Measurements from ENCODE around the gene RNF44.

Gene RNF44

DNA sequence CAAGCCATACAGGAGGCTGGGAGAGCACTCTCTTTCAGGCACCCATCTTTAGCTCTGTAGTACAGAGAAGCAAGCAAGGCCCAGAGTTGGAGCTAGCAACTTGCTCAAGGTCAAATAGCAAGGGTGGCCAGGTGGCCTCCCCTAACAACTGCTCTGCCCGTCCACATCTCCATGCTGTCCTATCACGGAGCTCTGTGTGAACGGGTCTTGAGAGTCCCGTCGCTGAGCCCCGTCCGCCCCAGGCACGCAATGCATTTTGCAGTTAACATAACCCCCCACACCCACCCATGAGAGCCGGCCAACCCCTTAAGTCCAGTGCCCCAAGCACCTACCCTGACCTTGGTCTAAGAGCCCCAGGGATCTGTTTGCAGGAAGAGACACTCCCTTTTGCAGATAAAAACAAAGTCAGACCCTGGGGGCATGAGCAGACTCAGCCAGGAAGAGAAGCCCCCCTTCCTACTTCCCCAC, 1.5 kb downstream of the RNF44 start:
- DNase-seq, result peak in 1 of 51 donors; percentile 36

DNA sequence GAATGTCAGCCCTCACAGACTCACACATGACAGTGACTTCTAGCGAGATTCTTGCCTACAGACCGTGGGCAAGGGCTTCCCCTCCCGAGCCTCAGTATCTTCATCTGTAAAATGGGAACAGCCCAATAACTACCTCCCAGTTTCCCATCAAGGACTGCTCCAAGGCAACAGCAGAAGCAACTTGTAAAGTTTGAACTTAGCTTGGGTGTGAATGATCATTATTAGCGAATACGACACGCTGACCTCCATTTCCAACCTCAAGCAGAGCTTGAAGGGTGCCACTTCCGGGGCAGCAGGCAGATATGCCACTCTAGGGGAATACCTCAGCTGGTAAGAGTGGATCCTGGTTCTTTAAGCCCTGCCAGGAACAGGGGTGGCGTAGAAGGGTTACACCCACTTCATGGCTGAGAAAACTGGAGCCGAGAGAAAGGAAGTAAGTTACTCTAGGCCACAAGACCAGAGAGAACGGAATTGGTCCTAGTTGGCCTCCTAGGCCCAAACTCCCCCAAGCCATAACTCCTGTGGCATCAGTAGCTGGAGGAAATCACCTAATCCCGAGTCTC, 2.0 kb downstream of the RNF44 start:
- peak in 3 of 51 donors; percentile 18 to 36 (median 23) for DNase-seq

DNA sequence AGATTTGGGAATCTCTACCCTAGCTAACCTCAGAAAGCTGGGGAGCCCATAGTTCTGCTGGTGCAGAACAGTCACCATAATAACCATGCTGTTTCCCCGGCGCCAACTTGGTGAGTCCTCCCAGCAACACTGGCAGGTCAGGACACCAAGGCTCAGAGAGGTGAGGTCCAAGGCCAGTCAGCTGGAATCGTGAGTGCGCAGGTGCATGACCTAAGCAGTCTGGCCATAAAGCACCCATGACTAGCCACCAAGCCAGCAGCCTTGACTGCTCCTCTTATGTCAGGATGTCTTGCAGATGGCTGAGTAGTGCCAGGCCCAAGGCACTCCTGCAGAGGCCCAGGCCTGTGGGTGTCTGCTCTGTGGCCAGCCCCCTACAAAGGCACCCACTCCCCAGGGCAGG, 2.6 kb downstream of the RNF44 start:
- DNase-seq, result no peak

DNA sequence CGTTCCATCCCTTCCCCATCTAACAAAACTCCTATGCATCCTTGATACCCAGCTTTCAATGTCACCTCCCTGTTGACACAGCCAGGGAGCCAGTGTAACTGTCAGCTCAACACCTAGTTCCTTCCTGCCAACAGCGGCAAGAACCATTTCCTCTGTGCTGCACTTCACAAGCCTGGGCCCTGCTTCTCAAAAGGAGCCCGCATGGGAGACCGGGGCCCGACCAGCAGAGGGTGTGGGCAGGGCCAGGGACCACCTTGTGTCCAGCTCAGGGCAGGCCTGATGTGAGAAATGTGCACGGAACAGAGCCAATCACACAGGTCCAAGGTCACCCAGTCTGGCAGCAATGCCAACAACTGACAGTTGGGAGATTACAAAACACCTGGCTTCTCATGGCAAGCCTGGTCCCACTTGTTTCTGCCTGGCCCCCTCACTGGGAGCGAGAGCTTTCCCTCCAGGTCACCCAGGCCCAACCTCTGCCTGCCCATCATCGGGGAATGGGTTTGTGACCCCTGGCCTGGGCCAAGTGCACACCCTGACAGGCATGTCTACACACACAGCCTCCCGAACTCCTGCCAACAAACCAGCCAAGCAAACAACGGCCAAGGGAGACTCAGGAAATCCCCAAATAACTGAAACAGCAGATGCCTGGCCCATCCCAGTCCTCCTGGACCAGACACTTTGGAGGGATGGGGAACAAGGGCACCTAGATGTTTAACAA, 3.1 kb downstream of the RNF44 start:
- DNase-seq, result peak in 3 of 51 donors; percentile 19 to 34 (median 19)

DNA sequence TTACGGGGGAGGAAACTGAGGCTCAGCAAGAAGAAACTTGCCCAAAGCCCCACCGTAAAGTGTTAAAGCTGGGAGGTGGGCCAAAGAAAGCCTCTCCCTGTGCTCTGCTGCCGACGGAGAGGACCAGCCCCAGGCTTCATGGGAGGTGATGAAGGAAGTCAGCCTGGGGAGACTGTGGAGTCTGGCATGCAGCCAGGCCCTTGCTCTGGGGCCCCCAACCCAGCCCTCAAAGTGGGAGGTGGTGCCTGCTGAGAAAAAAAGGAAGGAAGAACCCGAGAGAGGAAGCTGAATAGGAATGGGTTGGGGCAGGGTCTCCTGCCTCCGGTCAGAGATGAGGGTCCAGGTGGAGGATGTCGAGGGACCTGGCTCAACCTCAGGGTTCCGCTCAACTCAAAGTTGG, 3.8 kb downstream of the RNF44 start:
- peak in 11 of 51 donors; percentile 15 to 33 (median 23) for DNase-seq

DNA sequence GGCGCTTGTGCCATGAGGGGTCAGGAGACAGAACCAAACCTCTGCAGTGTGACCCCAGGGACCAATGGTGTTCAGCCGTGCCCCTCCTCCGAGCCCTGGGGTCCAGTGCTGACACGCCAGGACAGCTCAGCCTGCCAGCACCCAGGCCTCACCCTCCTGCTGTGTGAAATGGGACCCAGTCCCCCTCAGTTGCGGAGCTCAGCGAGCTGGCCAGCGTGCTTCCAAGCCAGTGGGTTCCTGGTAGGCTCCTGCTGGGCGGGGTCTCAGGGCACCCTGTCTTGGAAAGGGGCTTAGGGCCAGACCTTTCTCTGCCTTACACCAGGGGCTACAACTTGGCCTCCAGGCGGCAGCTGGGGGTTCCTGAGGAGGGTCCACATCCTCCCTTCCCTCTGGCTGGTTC, 4.4 kb downstream of the RNF44 start:
- DNase-seq, result no peak

DNA sequence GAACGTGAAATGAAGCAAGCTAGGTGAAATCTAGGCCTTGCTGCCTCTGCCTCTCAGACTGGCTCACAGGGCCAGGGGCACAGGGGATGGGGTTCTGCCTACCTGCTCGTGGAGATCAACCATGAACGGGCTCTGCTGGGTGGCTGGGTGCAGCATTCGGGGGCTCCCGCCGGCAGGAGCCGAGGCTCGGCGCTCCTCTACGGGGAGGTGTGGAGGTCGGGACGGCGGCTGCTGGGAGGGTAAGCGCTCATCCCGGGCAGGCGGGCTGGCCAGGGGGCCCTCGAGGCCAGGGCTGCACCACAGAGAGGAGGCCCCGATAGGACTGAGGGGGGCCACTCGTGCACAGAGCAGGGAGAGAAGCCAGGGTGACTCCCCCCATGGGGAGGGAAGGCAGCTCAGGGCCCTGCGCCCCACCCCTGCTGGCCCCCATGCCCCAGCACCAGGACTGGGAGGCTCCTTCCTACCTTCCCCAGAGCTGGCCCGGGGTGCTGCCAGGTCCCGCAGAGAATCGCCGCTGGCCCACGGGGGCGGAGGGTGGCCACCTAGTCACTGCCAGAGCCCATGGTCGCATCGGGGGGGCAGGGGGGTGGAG, 5.2 kb downstream of the RNF44 start:
- DNase-seq, result no peak

DNA sequence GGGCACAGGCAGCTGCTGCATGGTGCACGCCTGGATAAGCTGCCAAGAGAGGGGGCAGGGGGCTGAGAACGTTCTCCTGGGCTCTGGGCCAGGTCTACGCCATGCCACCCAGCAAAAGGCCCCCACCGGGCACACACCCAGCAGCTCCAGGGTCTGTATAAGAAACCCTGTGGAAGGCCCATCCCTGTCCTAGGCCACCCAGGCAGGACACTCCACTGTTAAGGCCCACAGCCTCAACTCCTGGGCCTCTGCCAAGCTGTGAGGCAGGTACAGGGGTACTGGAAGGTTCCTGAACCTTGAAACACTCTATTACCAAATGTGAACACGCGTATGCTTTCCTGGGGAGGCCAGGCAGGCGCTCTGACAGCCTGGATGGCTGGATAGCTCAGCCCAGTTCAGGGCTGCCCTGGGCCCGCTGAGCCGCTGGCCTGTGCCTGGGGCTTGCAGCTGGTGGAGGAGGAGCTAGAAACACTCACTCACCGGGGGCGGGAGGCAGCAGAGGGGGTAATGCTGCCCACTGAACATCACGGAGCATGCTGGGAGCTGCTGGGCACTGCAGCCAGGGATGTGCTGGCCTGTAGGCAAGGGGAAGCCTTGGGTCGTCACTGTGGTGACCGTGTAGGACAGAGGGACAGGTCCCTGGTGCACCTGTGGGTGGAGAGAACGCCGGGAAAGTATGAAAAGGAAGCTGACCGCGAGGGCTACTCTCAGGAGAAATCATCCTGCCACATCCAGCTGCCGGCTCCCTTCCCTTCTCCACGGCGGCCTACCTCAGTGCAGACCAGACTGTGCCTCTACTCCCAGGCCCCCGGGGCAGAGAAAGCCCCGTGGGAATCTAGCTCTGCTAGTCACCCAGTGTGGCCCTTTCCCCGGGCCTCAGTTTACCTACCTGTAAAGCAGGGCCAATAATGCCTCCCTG, 6.0 kb downstream of the RNF44 start:
- DNase-seq, result peak in 44 of 51 donors; percentile 23 to 91 (median 75)

DNA sequence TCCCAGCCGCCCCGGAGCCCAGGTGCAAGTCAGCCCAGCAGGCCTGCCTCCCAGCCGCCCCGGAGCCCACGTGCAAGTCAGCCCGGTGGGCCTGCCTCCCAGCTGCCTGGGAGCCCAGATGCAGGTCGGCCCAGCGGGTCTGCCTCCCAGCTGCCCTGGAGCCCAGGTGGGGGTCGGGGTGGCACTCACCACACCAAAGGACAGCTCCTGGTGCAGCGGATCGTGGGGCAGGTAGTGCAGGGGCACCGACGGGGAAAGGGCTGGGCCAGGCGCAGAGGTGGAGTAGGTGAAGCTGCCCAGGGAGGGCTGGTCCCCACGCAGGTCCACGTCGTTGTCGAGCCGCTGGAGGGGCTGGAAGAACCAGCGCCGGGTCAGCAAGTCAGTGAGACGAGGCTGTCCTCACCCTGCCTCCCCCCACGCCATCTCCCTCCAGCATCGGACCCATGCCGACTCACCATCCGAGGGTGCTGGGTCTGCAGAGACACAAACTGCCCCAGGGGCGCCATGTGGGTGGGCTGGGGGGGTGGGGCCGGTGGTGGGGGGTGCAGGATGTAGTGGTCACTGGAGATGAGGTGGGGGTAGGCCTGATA, 6.7 kb downstream of the RNF44 start:
- no peak for DNase-seq

DNA sequence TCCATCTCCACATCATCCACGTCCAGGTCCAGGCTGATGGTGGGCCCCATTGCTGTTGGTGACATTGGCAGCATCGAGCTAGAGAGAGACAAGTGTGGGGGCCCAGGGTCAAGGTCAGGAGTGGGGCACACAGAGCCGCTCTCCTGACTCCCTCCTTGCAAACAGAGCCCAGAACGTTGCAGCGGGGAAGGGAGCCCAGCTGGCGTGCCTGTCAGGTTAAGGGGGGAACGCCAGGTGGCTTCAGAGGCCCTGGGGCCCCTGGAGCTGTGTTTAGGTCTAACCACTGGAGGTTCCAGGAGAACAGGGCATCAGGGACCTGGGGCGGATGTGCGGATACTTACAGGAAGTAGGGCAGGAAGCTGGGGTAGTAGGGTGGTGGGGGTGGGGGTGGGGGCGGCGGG, 7.5 kb downstream of the RNF44 start:
- DNase-seq, result no peak

DNA sequence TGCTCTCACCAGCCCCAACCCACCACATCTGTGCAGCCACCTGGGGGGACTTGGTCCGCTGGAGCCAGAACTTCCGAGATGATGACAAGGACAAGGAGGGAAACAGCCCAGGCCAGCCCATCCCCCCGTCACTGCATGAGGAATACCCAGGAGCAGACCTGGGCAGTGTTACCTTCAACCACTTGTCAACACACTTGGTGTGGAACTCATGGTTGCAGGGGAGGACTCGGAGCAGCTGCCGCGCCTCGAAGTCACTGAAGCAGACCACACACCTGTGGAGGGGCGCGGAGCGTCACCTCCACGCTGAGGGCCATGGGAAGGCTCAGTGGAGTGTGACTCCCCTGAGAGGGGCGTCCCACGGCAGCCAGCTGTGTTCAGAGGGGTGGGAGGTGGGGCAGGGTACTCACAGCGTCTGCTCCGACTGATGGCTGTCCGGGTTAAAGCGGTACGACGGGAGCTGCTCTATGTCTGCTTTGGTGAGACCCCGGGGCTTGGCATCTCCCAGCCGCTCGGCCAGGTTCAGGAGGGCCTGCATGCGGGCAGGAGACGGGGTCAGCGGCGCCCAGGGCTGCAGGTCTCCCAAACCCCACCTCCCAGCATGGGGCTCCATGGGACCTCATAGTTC, 8.0 kb downstream of the RNF44 start:
- DNase-seq, result no peak

DNA sequence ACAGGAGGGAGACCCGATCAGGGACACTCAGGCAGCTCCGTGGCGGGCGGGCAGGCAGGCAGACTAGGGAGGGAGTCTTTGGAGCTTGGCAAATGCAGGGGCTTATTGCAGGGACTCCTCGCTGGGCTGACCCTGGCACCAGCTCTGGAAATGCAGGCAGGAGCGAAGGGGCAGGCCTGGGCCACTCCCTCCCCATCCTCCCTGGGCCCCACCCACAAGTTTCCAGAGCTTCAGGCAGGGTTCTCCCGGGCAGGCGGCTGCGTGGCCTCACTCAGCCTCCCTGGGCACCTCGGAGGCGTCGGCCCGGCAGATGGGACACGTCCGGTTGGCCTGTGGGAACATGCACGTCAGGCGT, 8.5 kb downstream of the RNF44 start:
- DNase-seq, result no peak

DNA sequence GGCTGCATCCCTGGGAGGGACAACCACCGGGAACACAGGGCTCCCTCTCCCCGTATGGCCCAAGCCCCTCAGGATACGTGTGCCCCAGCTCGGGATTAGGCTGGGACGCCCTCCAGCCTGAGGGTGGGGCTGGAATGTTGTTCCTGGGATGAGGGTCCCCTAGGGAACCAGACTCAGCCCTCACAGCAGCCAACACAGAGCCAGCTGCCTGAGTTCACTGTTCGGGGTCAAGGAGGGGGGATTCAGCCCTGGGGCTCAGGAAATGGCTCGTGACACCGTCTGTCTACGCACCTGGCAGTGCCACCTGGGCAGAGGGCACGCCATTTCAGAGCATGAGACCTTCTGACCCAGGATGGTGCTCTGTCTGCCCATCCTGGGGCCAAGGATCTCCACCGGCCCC, 8.9 kb downstream of the RNF44 start:
- no peak for DNase-seq

DNA sequence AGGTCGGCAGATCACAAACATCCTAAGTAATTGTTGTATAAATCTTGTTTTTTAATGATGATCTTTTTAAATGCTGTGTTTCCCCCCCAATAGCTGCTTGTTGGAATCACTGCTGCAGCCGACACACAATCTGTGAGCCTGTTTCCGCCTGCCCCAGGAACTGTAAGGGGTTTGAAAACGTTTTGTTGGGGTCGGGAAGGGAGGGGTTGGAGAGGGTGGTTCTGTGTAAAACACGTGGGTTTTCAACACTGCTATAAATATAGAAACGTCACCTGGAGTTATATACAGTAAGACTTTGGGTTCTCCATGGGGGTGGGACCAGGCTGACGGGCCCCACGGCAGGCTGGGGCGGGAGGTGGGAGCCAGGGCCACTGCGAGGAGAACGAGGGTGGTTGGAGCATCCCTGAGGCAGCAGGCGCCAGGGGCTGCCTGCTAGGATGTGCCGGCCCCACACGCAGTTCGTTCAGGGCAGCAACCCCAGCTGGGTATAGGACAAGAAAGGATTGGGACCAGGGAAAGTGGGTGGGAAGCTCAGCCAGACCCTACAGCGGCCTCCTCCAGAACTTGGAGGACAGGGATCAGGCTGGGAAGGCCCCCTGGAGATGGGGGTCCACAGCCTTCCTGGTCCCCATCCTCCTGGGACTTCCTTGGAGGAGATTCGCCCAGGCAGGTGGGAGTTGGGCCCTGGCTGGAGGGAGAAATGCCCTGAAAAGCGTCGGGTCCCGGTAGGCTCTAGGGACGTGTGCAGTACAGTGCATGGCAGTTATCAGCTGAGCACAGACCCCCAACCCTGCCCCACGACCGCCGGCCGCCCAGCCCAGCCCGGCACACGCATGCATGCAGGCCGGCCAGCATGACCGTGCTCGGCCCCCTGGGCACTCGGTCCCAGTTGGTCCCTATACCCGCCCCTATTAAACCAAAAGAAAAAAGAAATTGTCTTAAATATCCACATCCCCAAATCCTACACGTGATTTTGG, 9.7 kb downstream of the RNF44 start:
- no peak for DNase-seq

DNA sequence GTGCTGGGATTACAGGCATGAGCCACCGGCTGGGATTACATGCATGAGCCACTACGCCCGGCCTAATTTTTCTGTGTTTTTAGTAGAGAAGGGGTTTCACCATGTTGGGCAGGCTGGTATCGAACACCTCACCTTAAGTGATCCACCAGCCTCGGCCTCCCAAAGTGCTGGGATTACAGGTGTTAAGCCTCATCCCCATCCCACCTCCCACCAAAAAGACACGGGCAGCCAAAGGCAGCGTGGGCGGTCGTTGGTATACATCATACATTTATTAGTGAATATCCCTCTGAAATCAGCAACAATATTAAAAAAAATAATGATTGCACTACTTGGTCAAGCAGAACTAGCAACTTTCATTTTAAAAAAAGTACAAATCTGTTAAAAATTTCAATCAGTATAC, 10.7 kb downstream of the RNF44 start:
- no peak for DNase-seq

DNA sequence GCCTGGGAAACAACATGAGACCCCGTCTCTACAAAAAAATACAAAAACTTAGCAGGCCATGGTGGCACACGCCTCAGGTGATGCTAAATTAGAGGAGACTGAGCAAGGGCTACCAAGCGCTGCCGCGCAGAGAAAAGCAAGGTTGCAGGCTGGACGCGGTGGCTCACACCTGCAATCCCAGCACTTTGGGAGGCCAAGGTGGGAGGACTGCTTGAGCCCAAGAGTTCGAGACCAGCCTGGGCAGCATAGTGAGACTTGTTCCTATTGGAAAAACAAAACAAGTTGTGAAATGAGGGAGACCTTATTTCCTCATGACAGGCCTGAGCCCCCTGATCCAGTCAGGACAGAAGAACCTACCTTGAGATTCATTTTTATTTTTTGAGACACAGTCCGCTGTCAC, 11.5 kb downstream of the RNF44 start:
- no peak for DNase-seq

DNA sequence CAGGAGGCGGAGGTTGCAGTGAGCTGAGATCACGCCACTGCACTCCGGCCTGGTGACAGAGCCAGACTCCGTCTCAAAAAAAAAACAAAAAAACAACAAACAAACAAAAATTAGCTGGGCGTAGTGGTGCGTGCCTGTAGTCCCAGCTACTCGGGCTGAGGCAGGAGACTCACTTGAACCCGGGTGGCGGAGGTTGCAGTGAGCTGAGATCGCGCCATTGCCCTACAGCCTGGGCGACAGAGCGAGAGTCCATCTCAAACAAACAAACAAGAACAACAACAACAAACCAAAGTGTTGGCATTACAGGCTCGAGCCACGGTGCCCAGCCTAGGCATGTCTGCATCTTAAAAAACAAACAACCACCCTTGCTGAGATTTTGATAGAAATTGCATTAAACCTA, 12.2 kb downstream of the RNF44 start:
- DNase-seq, result no peak

DNA sequence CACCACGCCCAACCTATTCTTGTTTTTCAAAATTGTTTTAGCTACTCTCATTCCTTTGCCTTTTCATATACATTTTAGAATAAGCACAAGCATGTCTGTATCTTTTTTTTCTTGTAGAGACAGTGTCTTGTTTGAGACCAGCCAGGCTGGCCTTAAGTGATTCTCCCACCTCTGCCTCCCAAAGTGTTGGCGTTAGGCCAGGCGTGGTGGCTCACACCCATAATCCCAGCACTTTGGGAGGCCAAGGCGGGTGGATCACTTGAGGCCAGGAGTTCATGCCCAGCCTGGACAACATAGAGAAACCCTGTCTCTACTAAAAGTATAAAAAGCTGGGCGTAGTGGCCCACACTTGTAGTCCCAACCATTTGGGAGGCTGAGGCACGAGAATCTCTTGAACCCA, 13.1 kb downstream of the RNF44 start:
- no peak for DNase-seq

DNA sequence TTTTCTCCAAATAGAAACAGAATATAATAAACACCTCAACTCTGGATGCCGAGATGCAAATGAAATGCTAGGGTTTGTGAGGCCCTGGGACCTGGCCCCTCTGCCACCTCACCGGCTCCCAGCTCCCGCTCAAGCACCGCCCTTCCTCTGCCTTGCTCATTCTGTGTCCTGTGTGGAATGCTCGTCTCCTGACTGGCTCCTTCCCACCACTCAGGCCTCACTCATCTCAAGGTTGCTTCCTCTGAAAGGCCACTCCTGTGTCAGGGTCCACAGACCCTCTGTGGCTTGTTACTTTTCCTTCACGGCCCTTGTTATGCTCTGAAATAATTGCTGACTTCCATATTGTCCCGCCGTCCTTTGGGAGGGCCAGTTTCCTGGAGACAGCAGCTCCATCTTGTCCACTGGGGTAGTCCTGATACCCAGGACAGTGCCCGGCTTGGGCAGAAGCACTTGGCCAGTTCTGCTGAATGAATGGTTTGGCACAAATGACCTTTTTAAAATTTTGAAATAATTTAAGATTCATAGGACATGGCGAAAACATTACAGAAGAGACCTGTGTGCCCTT, 15.4 kb downstream of the RNF44 start:
- DNase-seq, result no peak

DNA sequence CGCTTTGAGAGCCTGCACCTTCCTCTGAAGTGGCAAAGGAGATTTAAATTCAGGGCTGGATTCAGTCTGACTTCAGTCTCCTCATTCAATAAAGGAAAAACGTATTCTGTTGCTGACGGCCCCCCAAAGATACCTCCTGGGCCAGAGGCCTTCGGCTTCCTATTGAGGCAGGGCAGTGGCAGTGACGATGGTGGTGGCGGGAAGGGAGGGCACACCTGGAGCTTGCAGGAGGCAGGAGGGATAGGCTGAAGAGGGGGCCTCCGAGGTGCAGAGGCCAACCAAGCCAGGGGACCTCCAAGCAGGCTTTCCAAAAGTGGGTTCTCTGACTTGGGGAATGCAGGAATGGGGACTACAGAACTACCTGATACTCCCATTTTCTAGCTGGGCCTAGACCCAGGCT, 15.9 kb downstream of the RNF44 start:
- no peak for DNase-seq

Measured in hypothalamus (tissue), 51 donors.